Breast epithelium (tissue), 3 donors: ENCODE results near the gene CFAP157.

Source experiments
- CTCF ChIP-seq, 3 donors: fragments of 450-650 bp; IDR thresholded peaks; one replicate each; pipeline ENCODE4 v1.5.1; 2016 to 2017; ENCODE audit warnings: antibody characterized with exemption in 3 of 3, mild to moderate bottlenecking in 3 of 3, moderate library complexity in 3 of 3
- POLR2A ChIP-seq: fragments of 450-650 bp; IDR thresholded peaks from one replicate; pipeline ENCODE4 v1.6.1; 2016; ENCODE audit warnings: antibody characterized with exemption, mild to moderate bottlenecking, moderate library complexity
- POLR2AphosphoS5 ChIP-seq, 3 donors: sonication (generic); formaldehyde crosslinking; IDR thresholded peaks; one replicate each; pipeline ENCODE4 v1.6.1; 2017; ENCODE audit warnings: antibody characterized with exemption in 3 of 3

- TF ChIP-seq CTCF (IDR thresholded peaks at IDR 0.05), result no peak
- no peak for TF ChIP-seq POLR2AphosphoS5 (IDR thresholded peaks at IDR 0.05)
- TF ChIP-seq POLR2A, result no peak
Observed at GRCh38 chr9:127683723-127684122, 23.1 kb upstream of the CFAP157 start.
